Activated CD8-positive, alpha-beta memory T cell treated with anti-CD3 and anti-CD28 coated beads, Interleukin-2, amount 50 U/mL, for 24 hours (primary cell): Measurements from ENCODE around the gene ATXN1.

ENCODE experiments used
- DNase-seq: peaks from one replicate; pipeline ENCODE4 v3.0.0-alpha.2; 2020; ENCODE audit errors: extremely low read depth

The ATXN1 gene

GRCh38 chr6:16332175-16332542 is 429.1 kb downstream of the ATXN1 start:
- peak; percentile 74 for DNase-seq

DNA sequence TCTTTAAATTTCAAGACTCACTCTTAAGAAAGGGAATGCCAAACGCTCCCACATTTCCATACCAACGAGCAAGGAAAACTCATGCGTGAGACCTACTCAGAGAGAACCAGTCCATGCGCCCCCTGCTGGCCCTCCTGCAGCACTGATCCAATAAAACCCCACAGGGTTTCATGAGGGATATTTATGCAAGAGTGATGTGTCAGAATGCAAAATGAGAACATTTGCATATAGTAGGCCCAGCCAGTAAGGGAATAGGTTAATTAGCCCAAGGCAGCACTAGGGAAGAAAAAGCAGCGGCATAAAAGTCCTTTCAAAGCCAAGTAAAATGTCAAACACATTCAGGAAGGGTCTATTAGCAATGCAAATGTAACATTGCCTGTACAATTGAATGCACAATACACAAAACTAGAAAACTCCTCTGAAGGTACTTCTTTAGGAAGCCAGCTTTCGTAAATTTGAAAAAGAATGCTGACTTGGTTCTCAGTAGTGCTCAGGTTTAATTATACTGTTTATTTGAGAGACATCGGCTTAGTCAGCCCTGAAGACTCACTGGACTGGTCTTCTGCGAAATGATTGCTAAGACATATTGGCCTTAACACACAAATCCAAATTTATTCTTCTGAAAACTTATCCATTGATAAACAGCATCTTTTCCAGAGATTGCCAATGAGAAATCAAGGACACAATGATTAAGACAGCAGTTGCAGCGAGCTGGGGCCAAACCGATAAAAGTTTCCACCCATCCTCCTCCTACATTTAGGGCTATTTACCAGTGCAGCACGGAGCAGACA is 429.7 kb downstream of the ATXN1 start:
- DNase-seq, result no peak

GRCh38 chr6:16329233-16329632 is 432.0 kb downstream of the ATXN1 start:
- DNase-seq, result no peak

DNA sequence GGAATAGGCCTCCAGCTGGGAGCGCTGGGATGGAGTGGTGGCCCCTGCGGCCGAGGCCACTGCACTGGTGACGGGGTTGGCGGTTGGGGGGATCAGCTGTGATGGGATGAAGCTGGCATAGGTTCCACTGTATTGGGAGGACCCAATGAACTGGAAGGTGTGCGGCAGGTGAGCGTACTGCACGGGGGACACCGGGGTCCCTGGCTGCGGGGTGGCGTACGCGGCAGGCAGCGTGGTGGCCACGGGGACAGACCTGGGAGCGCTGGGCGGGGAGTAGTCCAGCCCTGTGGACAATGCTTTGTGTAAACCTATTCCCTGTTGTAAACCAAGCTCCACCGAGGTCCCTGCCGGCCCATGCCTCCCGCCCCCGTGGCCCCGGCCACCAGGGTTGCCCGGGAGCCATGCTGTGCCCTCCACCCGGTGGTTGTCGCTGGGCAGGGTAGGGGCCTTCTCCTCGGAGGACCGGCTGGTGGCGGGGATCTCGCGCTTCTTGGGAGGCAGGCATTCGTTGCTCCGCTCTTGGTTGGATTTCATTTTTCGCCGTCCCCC is 433.4 kb downstream of the ATXN1 start:
- no peak for DNase-seq

- DNase-seq, result no peak
Observed at GRCh38 chr6:16326971-16327776, 434.1 kb downstream of the ATXN1 start.

GRCh38 chr6:16326531-16326930 is 434.7 kb downstream of the ATXN1 start:
- DNase-seq, result no peak

GRCh38 chr6:16324606-16325225 is 436.5 kb downstream of the ATXN1 start:
- no peak for DNase-seq

GRCh38 chr6:16324184-16324583 is 437.1 kb downstream of the ATXN1 start:
- DNase-seq, result no peak

DNA sequence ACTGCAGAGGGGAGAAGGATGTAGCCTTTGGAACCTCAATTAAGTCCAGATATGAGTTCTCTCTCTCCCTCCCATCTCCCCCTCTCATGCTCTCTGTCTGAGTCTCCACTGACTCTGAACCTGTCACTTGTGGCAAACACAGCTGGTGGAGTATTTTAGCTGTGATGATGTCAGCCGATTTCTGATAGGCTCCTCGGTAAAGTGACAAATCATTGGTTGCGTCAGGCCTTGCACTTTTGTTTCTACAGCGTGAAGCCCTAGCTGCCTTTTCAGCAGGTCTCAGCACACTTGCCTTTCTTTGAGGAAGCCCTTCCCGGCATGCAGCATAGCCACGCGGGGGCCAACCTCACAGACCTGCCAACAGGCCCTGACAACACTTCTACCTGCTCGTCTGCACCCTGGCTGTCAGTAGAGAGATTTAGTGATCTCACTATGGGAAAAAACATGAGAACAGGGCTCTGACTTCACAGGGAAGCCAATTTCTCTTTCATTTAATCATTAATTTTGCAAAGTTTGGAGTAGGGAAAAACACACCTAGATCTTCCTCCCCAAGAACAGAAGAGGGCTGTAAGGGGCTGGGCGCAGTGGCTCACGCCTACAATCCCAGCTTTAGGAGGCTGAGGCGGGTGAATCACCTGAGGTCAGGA is 438.5 kb downstream of the ATXN1 start:
- peak; percentile 45 for DNase-seq

- DNase-seq, result no peak
Observed at GRCh38 chr6:16321826-16322225, 439.4 kb downstream of the ATXN1 start.

DNA sequence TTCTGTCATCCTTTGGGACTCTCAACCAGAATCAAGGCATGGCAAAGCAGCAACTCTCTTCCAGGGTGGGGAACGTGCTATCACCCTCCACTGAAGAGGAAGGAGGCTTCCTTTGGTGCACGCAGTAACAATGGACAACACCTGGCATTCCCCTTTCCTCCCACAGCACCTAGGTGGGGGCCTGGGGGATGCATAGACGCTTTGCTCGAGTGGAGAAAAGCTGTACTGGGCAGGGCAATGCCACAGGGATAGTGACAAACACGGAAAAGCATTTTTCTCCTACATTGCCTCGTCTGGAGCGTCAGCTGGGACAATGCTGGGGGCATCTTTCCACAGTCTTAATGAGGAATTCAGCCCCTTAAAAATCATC is 439.9 kb downstream of the ATXN1 start:
- DNase-seq, result no peak

DNA sequence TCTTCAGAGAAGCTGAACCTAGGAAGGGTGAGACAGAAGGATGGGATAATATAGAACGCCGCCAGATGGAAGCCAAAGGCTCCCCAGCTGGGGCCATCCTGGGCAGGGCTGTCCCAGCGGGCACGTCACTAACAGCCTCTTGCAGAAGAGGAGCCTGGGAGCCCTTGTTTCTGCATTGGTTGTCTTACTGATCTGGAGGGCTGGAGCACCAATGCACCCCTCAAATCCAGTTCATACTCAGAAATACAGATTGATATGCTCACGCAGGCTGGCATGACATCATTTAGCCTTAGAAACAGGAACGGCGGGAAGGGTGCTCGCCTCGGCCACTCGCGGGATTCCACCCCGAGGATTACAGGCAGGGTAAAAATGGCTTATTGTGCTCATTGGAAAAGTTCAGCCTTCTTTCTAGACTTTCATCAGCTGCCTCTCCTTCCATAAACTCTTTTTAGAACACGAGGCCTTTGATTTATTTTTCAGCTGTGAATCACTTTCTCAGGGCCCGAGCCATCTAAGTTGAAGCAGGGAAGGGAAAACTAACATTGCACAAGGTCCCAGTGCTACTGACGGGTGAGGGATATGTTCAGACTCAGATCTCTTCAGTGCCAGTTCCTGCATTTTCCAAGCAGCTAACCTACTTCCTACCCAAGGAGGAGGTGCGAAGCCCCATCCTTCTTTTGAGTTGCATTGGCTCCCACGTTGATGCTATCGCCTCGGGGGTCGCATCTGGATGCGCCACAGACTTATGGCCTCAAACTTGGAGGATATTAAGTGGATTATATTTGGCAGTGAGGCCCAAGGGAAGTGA is 440.5 kb downstream of the ATXN1 start:
- no peak for DNase-seq

DNA sequence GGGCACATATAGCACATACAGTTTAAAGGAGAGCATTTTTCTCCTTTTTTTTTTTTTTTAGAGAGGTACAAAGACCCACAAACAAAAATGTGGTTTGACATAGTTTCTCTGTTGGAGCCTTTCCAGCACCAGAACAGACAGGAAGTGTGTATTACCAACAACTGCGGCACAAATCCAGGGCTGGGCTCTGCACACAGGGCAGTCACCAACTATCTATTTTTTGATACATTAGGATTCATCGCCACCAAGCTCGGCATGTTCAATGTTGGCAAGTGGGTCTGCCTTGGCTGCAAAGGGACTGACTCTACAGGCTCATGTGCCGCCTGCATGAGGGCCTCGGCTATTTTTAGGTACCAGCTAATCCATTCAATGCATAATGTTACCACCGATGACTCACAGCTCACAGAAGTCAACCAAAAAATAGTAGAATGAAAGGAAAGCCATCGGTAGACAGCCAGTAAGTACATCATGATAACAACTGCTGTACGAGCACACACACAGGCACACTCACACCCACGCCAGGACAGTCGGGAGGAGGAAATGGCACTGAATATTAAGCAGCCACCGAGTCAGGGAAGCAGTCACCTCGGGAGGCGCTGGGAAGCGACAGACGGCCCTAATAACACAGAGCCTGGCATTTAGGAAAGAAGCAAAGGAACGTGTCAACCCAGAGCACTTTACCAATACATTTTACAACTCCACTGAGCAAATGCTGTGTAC is 441.3 kb downstream of the ATXN1 start:
- DNase-seq, result peak; percentile 31

- DNase-seq, result no peak
Observed at GRCh38 chr6:16318953-16319720, 442.1 kb downstream of the ATXN1 start.

GRCh38 chr6:16318538-16318937 is 442.7 kb downstream of the ATXN1 start:
- no peak for DNase-seq

DNA sequence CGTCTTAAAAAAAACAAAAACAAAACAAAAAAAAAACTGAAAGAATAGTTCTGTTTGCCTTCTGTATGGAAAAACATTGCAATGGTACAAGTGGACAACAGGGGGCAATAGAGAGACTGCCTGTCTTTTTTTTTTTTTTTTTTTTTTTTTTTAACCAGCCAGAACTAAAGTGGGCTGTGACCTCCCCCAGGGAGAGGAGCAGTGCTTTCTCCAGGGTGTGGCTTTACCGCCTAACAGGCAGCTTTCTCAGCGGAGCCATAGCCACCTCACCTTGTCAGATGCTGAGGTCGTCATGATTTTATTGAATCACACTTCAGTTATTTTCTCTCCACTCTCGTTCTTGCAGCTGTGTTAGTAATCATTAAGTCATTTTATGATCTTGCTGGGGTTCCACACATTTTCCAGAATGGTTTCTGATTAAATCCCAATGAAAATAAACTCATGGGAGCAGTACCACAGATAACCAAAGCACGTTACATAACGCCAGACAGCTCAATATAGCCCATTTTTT is 444.5 kb downstream of the ATXN1 start:
- DNase-seq, result no peak

GRCh38 chr6:16314296-16314695 is 447.0 kb downstream of the ATXN1 start:
- DNase-seq, result no peak

DNA sequence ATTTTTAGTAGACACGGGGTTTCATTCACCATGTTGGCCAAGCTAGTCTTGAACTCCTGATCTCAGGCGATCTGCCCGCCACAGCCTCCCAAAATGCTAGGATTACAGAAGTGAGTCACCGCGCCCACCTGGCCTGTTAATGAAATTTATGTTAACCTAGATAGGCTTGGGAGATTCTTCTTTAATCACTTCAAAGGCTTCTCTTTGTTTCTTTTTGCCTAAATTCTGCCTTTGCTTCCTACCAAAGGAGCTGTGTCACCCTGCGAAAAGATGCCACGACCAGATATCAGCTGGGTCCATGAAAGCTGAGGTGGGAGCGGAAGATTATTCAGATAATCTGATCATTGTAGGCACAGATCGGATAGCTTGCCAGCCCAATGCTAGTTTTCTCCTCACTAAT is 447.5 kb downstream of the ATXN1 start:
- DNase-seq, result no peak

DNA sequence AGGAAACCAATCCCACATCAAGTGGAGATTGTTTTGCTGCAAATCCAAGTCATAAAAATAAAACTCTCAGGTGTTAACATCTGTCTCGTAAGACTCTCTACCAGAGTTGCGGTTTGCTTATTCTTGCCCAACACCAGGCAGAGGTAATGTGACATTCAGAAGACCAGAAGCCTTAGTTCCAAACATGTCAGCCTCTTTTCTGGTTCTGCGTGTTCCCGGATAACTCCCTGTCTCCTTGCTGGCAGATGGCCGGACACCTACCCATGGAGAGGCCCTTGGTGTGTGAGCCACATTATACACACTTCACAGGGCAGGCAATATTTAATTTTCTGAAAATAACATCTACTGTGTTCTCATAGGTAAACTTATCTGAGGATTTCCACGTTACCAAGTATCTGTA is 449.5 kb downstream of the ATXN1 start:
- no peak for DNase-seq

GRCh38 chr6:16306334-16306733 is 454.9 kb downstream of the ATXN1 start:
- no peak for DNase-seq
